Amniotic epithelial cell (primary cell): ENCODE measurements around the gene GPX3.

Experiments
- DNase-seq: peaks from one replicate; pipeline ENCODE4 v3.0.0-alpha.2; 2010; ENCODE audit warnings: low read depth

GPX3 gene

GRCh38 chr5:151014680-151015343, 5.6 kb upstream of the GPX3 start:
- DNase-seq = no peak

DNA sequence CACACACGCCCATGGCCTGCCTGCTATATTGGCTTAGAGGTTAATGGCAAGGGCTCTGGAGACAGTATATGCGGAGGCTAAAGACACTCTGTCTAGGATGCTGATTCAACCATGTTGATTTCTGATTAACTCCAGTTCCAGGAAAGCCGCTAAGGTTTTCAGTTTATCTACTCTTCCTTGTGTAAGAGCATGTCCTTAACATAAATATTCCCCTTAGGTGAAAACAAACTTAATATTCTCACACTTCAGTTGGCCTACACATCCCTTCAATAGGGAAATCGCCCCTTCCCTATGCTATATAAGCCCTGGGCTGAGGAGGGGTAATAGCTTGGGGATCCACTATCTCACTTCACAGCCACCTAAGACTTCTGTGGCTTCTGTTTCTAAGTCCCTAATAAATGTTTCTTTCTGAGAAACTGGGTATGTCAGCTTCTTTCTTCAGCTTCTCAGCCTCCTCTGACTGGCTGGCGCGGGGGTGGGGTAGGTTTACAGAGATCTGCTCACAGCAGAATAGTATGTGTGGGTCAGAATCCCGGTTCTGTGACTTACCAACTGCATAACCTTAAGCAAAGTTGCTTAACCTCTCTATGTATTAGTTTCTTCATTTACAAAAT, 4.3 kb upstream of the GPX3 start:
- peak; percentile 13 for DNase-seq

- no peak for DNase-seq
Measured at GRCh38 chr5:151016700-151017099, 3.7 kb upstream of the GPX3 start.

DNA sequence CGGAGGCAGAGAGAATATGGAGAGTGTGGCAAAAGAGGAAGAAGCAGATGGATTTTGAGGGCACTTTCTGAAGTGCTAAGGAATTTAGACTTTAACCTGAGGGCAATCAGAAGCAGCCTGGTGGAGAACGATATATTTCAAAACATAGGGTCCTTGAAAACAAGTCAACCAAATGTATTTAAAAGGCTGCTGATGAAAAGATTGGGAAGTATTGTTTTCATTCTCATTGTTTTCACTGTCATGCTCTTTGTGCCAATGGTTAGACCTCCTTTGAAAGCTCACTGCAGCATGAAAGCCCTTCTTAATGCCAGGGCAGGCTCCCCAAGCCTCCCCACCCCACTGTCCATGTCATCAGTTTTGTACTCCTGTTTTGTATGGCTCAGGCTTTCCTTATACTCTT, 2.5 kb upstream of the GPX3 start:
- no peak for DNase-seq

DNA sequence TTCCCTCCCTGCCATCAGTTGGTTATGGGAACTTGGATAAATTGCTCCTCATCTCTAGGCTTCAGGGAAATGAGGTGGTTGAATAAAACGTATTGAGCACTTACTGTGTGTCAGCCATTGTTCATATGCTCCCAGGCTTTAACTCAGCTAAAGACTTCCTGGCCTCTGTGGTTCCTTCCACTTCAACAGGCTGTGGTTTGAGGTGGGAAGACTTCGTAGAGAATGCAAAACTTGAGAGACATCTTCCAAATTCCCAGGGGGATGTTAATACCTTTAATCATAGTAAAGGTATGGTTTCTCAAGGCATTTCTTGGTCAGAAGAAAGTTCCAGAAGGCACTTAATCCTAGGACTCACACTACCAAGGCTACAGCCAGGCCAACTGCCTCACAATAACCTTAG, 1.5 kb upstream of the GPX3 start:
- no peak for DNase-seq

DNA sequence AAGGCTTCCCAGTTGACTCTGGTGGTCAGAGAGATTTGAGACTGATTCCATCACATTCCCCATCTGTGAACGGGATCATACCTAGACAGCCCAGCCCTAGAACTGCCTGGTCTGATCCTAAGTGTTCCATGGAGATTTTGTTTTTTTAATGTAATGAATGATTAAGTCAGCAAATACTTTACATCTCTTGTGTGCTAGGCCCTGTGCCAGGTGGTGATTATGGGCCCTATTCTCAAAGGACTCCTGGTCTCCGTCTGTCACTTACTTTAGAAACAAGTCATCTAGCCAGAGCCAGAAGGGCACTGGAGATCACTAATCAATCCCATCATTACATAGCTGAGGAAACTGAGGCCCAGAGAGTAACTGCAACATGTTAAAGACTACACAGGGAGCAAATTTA, 1.1 kb upstream of the GPX3 start:
- DNase-seq = no peak

- no peak for DNase-seq
Measured at GRCh38 chr5:151021746-151022145, 1.4 kb downstream of the GPX3 start.

DNA sequence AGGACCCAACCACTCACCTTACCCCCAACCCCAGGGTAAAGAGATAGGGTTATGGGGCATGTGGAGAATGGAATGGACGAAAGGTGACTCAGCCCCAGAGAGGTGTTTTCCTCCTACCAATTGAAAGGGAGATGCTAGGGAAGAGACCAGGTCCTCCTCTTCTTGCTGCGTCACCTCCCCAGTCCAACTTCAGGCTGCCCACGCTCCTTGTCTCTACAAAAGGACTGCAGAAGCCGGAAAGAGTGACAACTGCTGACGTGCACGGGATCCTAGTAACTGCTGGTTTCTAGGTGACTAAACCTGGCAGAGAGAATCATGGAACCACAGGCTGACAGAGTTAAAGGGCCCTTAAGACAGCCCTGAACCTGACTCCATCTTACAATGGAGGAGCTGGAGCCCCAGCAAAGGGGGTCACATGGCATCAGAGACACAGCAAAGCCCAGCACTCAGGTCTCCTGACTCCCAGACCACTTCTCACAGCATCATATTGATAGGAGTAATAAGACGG, 2.2 kb downstream of the GPX3 start:
- DNase-seq = peak; percentile 14

GRCh38 chr5:151023047-151023615, 2.7 kb downstream of the GPX3 start:
- peak; percentile 44 for DNase-seq

DNA sequence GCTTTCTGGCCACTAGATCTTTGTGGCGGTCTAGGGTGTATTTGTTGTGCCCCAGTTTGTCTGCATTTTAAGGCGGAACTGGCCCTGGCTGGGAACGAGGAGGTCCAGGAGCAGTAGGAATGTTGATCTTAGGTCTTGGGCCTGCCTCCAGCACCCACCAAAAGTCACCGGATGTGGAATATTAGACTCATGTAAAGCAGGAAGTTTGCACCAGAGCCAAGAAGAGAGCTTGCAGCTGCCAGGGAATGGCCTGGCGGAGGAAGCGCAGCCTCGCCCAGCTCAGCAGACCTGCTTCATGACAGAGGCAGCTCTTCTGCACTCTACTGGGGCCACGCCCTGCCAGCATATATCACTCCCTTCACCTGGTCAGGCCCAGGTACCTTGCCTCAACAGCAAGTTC, 3.3 kb downstream of the GPX3 start:
- DNase-seq = no peak

DNA sequence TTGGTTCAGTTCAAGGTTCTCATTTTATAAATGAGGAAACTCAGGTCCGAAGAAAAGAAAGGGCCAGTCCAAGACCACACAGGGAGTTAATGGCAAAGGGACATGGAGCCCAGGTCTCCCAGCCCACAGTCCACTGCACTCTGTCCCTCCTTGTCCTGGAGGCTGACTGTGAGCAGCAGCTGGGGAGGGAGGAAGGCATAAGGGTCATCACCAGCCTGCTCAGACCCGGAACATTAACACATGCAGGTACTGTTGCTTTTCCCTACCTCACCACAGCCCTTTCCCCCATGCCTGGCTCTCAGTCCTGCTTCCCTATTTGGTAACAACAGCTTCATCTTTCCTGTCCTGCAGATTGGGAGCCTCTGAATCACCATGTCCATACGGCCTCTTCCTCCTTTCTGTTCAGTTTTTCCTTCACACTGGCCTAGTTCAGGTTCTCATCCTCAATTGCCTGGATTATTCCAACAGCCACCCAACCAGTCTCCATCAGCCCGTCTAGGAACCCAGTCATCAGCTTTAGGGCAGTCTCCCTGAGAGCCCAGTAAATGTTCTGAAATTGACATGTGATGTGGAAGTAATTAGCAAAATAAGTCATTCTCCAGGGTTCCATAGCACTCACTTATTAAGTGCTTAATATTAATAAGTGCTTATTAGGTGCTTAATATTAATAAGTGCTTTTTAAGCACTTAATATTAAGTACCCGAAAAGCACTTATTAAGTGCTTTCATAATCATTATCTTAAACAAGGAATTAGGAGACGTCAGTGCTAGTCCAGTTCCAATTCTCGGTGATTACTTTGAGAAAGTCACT, 4.3 kb downstream of the GPX3 start:
- no peak for DNase-seq

- DNase-seq = no peak
Measured at GRCh38 chr5:151025250-151025606, 4.8 kb downstream of the GPX3 start.

DNA sequence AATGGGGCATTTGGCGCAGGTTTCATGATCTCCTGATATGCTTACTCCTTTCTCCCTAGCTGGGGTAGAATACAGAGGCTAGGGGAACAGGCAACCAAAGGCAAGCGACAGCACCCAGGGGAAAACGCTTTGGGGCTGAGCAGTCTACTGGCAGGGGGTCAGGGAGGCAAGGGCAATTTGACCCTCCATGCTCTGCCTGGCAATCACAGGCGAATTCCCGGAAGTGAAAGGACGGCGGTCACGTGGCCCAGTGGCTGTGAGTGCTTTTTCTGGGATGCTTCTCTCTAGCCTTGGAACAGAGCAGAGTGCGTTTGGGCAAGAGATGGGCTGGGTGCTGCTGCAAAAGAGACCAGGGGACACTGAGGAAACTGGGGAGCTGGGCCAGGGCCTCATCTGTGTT, 5.7 kb downstream of the GPX3 start:
- no peak for DNase-seq

- peak; percentile 34 for DNase-seq
Measured at GRCh38 chr5:151026679-151027078, 6.3 kb downstream of the GPX3 start.

DNA sequence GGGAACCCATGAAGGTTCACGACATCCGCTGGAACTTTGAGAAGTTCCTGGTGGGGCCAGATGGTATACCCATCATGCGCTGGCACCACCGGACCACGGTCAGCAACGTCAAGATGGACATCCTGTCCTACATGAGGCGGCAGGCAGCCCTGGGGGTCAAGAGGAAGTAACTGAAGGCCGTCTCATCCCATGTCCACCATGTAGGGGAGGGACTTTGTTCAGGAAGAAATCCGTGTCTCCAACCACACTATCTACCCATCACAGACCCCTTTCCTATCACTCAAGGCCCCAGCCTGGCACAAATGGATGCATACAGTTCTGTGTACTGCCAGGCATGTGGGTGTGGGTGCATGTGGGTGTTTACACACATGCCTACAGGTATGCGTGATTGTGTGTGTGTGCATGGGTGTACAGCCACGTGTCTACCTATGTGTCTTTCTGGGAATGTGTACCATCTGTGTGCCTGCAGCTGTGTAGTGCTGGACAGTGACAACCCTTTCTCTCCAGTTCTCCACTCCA, 7.6 kb downstream of the GPX3 start:
- no peak for DNase-seq

- no peak for DNase-seq
Measured at GRCh38 chr5:151028717-151029116, 8.3 kb downstream of the GPX3 start.

- no peak for DNase-seq
Measured at GRCh38 chr5:151029179-151030055, 9.0 kb downstream of the GPX3 start.

GRCh38 chr5:151030056-151030336, 9.6 kb downstream of the GPX3 start:
- no peak for DNase-seq

GRCh38 chr5:151030379-151030778, 10.0 kb downstream of the GPX3 start:
- DNase-seq = no peak

- no peak for DNase-seq
Measured at GRCh38 chr5:151031554-151031953, 11.2 kb downstream of the GPX3 start.

GRCh38 chr5:151033217-151033934, 13.0 kb downstream of the GPX3 start:
- DNase-seq = no peak
